HFFc6 (cell line): ENCODE measurements around the gene RPS6KC1. TPM values are rescaled to one million over a fixed set of nuclear protein-coding genes. Genes with fewer than 3 reads are reported as not detected.
"Not testable (repeated sequence)": the region's sequence is repeated elsewhere in the genome, so short reads cannot be mapped to it uniquely, and the experiment has no call there.

Source experiments
- DNase-seq: peaks from one replicate; pipeline ENCODE4 v3.0.0-alpha.2; 2018
- H3K27ac Mint-ChIP-seq: 2 replicates; pipeline ENCODE4 v1.8.0; 2020; ENCODE audit warnings: mild to moderate bottlenecking, mixed read lengths
- H3K27me3 Mint-ChIP-seq: 2 replicates; pipeline ENCODE4 v1.8.0; 2021; ENCODE audit warnings: mild to moderate bottlenecking, moderate library complexity, mixed read lengths; ENCODE audit not compliant: insufficient read depth
- H3K36me3 Mint-ChIP-seq: 2 replicates; pipeline ENCODE4 v1.8.0; 2021; ENCODE audit warnings: low read depth, mixed read lengths
- H3K4me1 Mint-ChIP-seq: 2 replicates; pipeline ENCODE4 v1.8.0; 2020; ENCODE audit warnings: low read depth, mixed read lengths
- H3K4me3 Mint-ChIP-seq: 2 replicates; pipeline ENCODE4 v1.8.0; 2020; ENCODE audit warnings: mild to moderate bottlenecking, moderate library complexity, mixed read lengths
- H3K9me3 Mint-ChIP-seq: 2 replicates; pipeline ENCODE4 v1.8.0; 2020; ENCODE audit warnings: mild to moderate bottlenecking, mixed read lengths
- total RNA-seq, 6 experiments: library from RNA; stranded (reverse); fragmentation: NEBNext Ultra II Directional; extraction: Animal tissue kit (Norgen Biotek cat#: 25700); gene quantifications; 2 replicates in 1 of 6; 3 replicates in 5 of 6; pipeline ENCODE4 v1.2.3, GENCODE V29; 2021
- TF ChIP-seq, protein P1 (sequence below): fragments of 200-600 bp; sonication (generic); IDR thresholded peaks from 2 replicates; pipeline ENCODE4 v1.5.0; 2021; ENCODE audit warnings: antibody characterized with exemption, mild to moderate bottlenecking

RPS6KC1 gene
- total RNA-seq, 6 experiments from 2014 or later: 15.6 to 18.3 (median 17.3) TPM

DNA sequence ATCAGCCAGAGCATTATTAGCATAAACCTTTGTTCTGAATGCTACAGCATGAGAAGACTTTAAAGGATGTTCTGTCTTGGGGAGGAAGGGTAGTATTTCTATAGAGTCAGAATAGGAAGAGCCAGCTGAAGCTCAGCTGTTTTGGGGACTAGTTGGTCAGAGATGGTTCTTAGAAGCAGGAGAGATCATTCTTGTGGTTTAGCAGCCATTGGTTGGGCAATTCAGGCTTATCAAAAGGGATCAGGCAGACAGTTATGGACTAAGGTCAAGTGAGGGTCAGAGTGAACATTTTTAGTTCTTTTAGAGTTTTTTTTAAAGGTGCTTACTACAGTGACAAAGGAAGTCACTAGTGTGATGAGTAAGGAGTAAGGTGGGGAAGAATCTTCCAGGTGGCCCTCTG is 245.5 kb downstream of the RPS6KC1 start:
- TF ChIP-seq, protein P1, sequence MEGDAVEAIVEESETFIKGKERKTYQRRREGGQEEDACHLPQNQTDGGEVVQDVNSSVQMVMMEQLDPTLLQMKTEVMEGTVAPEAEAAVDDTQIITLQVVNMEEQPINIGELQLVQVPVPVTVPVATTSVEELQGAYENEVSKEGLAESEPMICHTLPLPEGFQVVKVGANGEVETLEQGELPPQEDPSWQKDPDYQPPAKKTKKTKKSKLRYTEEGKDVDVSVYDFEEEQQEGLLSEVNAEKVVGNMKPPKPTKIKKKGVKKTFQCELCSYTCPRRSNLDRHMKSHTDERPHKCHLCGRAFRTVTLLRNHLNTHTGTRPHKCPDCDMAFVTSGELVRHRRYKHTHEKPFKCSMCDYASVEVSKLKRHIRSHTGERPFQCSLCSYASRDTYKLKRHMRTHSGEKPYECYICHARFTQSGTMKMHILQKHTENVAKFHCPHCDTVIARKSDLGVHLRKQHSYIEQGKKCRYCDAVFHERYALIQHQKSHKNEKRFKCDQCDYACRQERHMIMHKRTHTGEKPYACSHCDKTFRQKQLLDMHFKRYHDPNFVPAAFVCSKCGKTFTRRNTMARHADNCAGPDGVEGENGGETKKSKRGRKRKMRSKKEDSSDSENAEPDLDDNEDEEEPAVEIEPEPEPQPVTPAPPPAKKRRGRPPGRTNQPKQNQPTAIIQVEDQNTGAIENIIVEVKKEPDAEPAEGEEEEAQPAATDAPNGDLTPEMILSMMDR: no peak
- DNase-seq: no peak
- Mint-ChIP-seq H3K9me3 (peaks cover 25% of the 10 kb centered on the region), H3K4me3 (no peak overlapping the region), H3K27ac (no peak overlapping the region), H3K36me3 (peaks cover 11% of the 10 kb centered on the region), H3K4me1 (no peaks in the 10 kb centered on the region), H3K27me3 (no peaks in the 10 kb centered on the region)

DNA sequence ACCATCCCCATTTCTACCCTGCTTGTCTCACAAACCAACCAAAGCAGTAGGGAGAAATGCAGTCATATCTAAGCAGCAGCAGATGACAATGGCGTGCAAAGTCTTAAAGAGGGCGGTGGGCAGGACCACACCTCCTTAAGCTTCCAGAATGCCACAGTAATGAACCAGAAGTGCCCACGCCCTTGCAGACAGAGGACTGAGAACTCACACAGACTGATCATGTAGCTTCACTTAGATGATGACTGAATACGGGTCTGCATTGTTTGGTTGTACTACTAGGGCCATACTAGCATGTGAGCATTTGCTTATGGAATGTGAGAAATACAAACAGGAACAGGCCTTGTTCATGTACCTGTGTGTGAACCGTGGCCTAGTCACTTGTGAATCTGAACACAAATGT is 246.0 kb downstream of the RPS6KC1 start:
- Mint-ChIP-seq H3K36me3 (peaks cover 11% of the 10 kb centered on the region), H3K4me3 (no peak overlapping the region), H3K27me3 (no peaks in the 10 kb centered on the region), H3K4me1 (no peaks in the 10 kb centered on the region), H3K27ac (no peak overlapping the region), H3K9me3 (peaks cover 25% of the 10 kb centered on the region)
- DNase-seq: no peak
- TF ChIP-seq, protein P1: no peak

DNA sequence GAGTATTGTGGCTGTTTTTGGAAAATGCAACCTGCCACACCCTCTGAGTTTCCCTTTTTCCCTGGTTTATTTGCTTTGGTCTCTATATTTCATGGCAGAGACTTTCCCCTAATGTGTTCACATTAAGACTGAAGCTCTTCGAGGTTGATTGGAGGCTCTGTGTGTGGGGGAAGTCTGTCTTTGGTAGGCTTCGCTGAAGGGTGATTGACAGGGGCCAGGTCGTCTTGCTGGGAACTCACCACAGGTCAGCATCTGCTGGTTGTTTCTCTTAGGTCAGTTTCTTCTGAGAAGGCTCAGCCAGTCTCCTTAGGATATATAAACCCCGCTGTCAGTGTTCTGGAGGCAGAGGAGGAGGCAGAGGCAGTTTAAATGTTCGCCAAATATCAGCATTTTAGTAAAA is 249.4 kb downstream of the RPS6KC1 start:
- Mint-ChIP-seq H3K4me1 (0 out of 2 replicates have a peak, but pooled peaks cover 8% of the 10 kb centered on the region), H3K27me3 (peaks cover 1% of the 10 kb centered on the region; the same call in 1 of the 2 replicates), H3K27ac (no peak overlapping the region), H3K36me3 (peaks cover 10% of the 10 kb centered on the region), H3K9me3 (peaks cover 25% of the 10 kb centered on the region), H3K4me3 (no peak overlapping the region)
- TF ChIP-seq, protein P1: no peak
- no peak for DNase-seq

DNA sequence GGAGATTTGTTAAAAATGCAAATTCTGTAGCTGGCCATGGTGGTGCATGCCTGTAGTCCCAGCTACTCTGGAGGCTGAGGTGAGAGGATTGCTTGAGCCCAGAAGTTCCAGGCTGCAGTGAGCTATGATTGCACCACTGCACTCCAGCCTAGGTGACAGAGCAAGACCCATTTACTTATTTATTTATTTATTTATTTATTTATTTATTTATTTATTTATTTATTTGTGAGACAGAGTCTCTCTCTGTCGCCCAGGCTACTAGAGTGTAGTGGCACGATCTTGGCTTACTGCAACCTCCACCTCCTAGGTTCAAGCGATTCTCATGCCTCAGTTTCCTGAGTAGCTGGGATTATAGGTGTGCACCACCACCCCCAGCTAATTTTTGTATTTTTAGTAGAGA is 250.5 kb downstream of the RPS6KC1 start:
- H3K9me3 Mint-ChIP-seq: peaks cover 22% of the 10 kb centered on the region
- H3K36me3 Mint-ChIP-seq, H3K27me3 Mint-ChIP-seq: not testable (repeated sequence)

DNA sequence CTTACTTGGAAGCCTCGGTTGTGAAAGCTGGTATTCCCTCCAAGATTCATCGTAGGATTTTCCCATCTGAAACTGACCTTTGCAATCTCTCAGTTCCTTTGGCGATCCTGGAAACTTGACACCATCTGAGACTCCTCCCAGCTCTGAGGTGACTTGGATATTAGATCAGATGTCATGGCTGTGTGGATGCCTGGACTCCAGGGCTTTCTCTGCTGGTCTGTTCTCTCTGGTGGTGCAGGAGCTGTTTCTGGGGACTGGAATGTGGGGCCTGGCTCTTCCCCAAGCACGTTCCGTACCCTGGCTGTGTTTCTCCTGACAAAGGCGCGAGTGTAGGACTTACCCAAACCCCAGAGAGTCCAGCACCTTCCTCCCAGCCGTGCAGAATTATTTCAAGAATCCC is 252.2 kb downstream of the RPS6KC1 start:
- DNase-seq: no peak
- H3K27me3 Mint-ChIP-seq: peaks cover 1% of the 10 kb centered on the region; the same call in 1 of the 2 replicates
- TF ChIP-seq, protein P1: no peak

More for the DNA sequence above, 250.5 kb downstream of the RPS6KC1 start:
- not testable (repeated sequence) for H3K4me1 Mint-ChIP-seq, H3K4me3 Mint-ChIP-seq, DNase-seq, H3K27ac Mint-ChIP-seq

DNA sequence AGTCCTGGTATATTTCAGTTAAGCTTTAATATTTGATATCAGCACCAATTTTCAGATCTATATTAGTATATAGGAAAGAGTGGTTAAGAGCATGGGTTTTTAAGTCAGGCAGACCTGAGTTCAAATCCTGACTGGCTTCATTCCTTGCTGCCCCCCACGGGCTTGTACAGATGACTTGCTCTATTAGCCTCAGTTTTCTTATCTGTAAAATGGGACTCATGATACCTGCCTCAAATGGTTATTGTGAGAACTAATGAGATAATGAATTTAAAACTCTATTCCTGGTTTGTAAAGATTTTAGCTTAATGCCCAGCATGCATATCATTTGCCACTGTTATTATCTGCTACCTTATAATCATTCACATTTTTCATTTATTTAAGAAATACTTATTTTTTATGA is 264.5 kb downstream of the RPS6KC1 start:
- no peak for DNase-seq
- TF ChIP-seq, protein P1: no peak
- no peaks in the 10 kb centered on the region for H3K4me1 Mint-ChIP-seq
- 0 out of 2 replicates have a peak, but pooled peaks cover 5% of the 10 kb centered on the region for H3K9me3 Mint-ChIP-seq
- peaks cover 4% of the 10 kb centered on the region for H3K27me3 Mint-ChIP-seq
- no peak overlapping the region for H3K4me3 Mint-ChIP-seq
- no peaks in the 10 kb centered on the region for H3K36me3 Mint-ChIP-seq
- no peak overlapping the region for H3K27ac Mint-ChIP-seq

More for the DNA sequence above, 252.2 kb downstream of the RPS6KC1 start:
- H3K36me3 Mint-ChIP-seq: no peaks in the 10 kb centered on the region
- peak overlapping the region; percentile 14; the same call in 1 of the 2 replicates for H3K4me3 Mint-ChIP-seq
- peaks cover 6% of the 10 kb centered on the region; the same call in 1 of the 2 replicates for H3K9me3 Mint-ChIP-seq
- no peak overlapping the region for H3K27ac Mint-ChIP-seq
- 0 out of 2 replicates have a peak, but pooled peaks cover 8% of the 10 kb centered on the region for H3K4me1 Mint-ChIP-seq

DNA sequence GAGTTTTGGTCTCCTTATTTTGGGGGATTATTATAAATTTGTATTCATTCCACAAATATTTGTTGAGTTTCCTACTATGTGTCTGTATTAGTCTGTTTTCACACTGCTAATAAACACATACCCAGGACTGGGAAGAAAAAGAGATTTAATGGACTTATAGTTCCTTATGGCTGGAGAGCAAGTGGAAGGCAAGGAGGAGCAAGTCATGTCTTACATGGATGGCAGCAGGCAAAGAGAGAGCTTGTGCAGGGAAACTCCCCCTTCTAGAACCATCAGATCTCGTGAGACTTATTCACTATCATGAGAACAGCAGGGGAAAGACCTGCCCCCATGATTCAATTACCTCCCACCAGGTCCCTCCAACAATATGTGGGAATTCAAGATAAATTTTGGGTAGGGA is 267.4 kb downstream of the RPS6KC1 start:
- not testable (repeated sequence) for H3K27ac Mint-ChIP-seq, DNase-seq, H3K27me3 Mint-ChIP-seq, H3K4me3 Mint-ChIP-seq, H3K36me3 Mint-ChIP-seq, H3K9me3 Mint-ChIP-seq, H3K4me1 Mint-ChIP-seq
